SH-SY5Y (cell line): ENCODE results near the gene TMEM145.

Experiments used
- GATA2 ChIP-seq: IDR thresholded peaks from 2 replicates; pipeline ENCODE4 v1.6.1; 2011; ENCODE audit warnings: mild to moderate bottlenecking, low read depth, low read length
- GATA3 ChIP-seq: IDR thresholded peaks from 2 replicates; pipeline ENCODE4 v1.6.1; 2011; ENCODE audit warnings: low read depth, mild to moderate bottlenecking, low read length, moderate library complexity

DNA sequence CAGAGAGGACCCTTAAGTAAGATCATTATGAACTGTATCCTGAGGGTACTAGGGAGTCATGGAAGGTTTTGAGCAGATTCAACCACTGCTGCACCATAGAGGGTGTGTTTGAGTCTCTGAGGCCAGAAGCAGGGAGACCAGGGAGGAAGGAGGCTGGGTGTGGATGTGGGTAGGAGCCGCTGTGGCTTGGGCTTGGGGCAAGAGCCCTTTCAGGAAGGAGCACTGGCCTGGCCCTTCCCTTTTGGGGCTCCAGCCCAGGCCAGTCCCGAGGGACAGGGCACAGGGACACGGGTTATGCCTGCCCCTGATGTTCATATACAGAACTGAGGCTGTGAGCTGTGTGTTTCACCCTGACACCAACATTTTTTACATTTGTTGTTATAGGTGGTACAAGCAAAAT lies 36.8 kb upstream of the TMEM145 start:
- TF ChIP-seq GATA2 (no peak), GATA3 (no peak)
